G401 (cell line): Measurements from ENCODE around the gene TCEA2. TPM values are rescaled to one million over a fixed set of nuclear protein-coding genes. Genes with fewer than 3 reads are reported as not detected.

ENCODE experiments used
- DNase-seq: peaks from one replicate; pipeline ENCODE4 v3.0.0-alpha.2; 2015; ENCODE audit warnings: low spot score
- in situ Hi-C: cut with HindIII; loops from 2 replicates; pipeline ENCODE4 v1.10.0; 2016; ENCODE audit warnings: low sequenced_read_pairs, mixed read lengths
- total RNA-seq: library from RNA; depleted of rRNA; stranded (reverse); fragments of >200 nt; shearing (Covaris generic); gene quantifications from 2 replicates; pipeline ENCODE4 v1.2.3, GENCODE V29; 2014

The TCEA2 gene
- total RNA-seq, 1 experiment from 2014 or later, result 44.0 TPM

GRCh38 chr20:64047046-64047389, 16.0 kb upstream of the TCEA2 start:
- in situ Hi-C loops, result no loop called here
- DNase-seq, result no peak

- in situ Hi-C loops, result no loop called here
- no peak for DNase-seq
These were observed 15.0 kb upstream of the TCEA2 start for GRCh38 chr20:64047968-64048401.

- in situ Hi-C loops, result no loop called here
These were observed 14.5 kb upstream of the TCEA2 start for GRCh38 chr20:64048402-64049044.

GRCh38 chr20:64049060-64049877, 13.7 kb upstream of the TCEA2 start, which contains the start of gene SOX18:
SOX18 (minus strand) TSS chr20:64049639; CDS start chr20:64049516, 123 bp downstream.
- no peak for DNase-seq
- in situ Hi-C loops, result no loop called here

More at GRCh38 chr20:64048402-64049044, 14.5 kb upstream of the TCEA2 start:
- DNase-seq, result no peak

- in situ Hi-C loops, result no loop called here
- no peak for DNase-seq
These were observed 13.1 kb upstream of the TCEA2 start for GRCh38 chr20:64049878-64050260.

- in situ Hi-C loops, result no loop called here
- no peak for DNase-seq
These were observed 12.6 kb upstream of the TCEA2 start for GRCh38 chr20:64050261-64051032.

- DNase-seq, result no peak
- in situ Hi-C loops, result no loop called here
These were observed 12.0 kb upstream of the TCEA2 start for GRCh38 chr20:64051033-64051452.

- in situ Hi-C loops, result no loop called here
- DNase-seq, result peak; percentile 63
These were observed 11.3 kb upstream of the TCEA2 start for GRCh38 chr20:64051561-64052325.

GRCh38 chr20:64052326-64052722, 10.7 kb upstream of the TCEA2 start:
- in situ Hi-C loops, result no loop called here
- DNase-seq, result no peak

GRCh38 chr20:64052987-64053840, 9.8 kb upstream of the TCEA2 start:
- in situ Hi-C loops, result no loop called here
- DNase-seq, result no peak

- no peak for DNase-seq
- in situ Hi-C loops, result no loop called here
These were observed 8.9 kb upstream of the TCEA2 start for GRCh38 chr20:64053841-64054661.

- no peak for DNase-seq
- in situ Hi-C loops, result no loop called here
These were observed 7.6 kb upstream of the TCEA2 start for GRCh38 chr20:64055396-64055892.

GRCh38 chr20:64055893-64056638, 6.9 kb upstream of the TCEA2 start:
- in situ Hi-C loops, result no loop called here
- DNase-seq, result no peak

- no peak for DNase-seq
- in situ Hi-C loops, result no loop called here
These were observed 6.4 kb upstream of the TCEA2 start for GRCh38 chr20:64056639-64056888.

- DNase-seq, result no peak
- in situ Hi-C loops, result no loop called here
These were observed 5.9 kb upstream of the TCEA2 start for GRCh38 chr20:64056889-64057627.
